Calu3 (cell line): Measurements from ENCODE around the gene CELF4. TPM values are rescaled to one million over a fixed set of nuclear protein-coding genes. Genes with fewer than 3 reads are reported as not detected.

Experiments used
- BruUV-seq: library from RNA; stranded (reverse); fragments of 400-500 nt; replicated peaks from 2 replicates; lab custom pipeline; 2021; lab: Mats Ljungman, UMichigan
- CTCF ChIA-PET: fragments of 300-600 bp; sonication (Branson Sonifier 250); formaldehyde crosslinking; loops from one replicate; lab custom pipeline; 2022; ENCODE audit warnings: antibody characterized with exemption; lab: Charles Lee
- DNase-seq: peaks from one replicate; pipeline ENCODE4 v3.0.0; 2022
- H3K27ac Mint-ChIP-seq: one replicate; pipeline ENCODE4 v1.8.0; 2022; ENCODE audit warnings: mixed read lengths; ENCODE audit not compliant: unreplicated experiment
- H3K27me3 Mint-ChIP-seq: one replicate; pipeline ENCODE4 v1.8.0; 2022; ENCODE audit warnings: mixed read lengths; ENCODE audit not compliant: unreplicated experiment
- H3K36me3 Mint-ChIP-seq: one replicate; pipeline ENCODE4 v1.8.0; 2022; ENCODE audit warnings: mild to moderate bottlenecking, moderate library complexity, mixed read lengths; ENCODE audit not compliant: insufficient read depth, unreplicated experiment
- H3K4me1 Mint-ChIP-seq: one replicate; pipeline ENCODE4 v1.8.0; 2022; ENCODE audit warnings: mild to moderate bottlenecking, low read depth, mixed read lengths; ENCODE audit not compliant: unreplicated experiment
- H3K4me3 Mint-ChIP-seq: one replicate; pipeline ENCODE4 v1.8.0; 2022; ENCODE audit warnings: mild to moderate bottlenecking, low read depth, moderate library complexity, mixed read lengths; ENCODE audit not compliant: unreplicated experiment
- H3K9me3 Mint-ChIP-seq: one replicate; pipeline ENCODE4 v1.8.0; 2022; ENCODE audit warnings: low read depth, mixed read lengths; ENCODE audit not compliant: unreplicated experiment
- intact Hi-C: fragments of 100-400 bp; cut with micrococcal nuclease; formaldehyde crosslinking; loops from one replicate; pipeline ENCODE4 v1.10.0; 2022; ENCODE audit not compliant: unreplicated experiment
- total RNA-seq: library from RNA; stranded (reverse); gene quantifications from 2 replicates; pipeline ENCODE4 v1.2.3, GENCODE V29; 2022
- TF ChIP-seq, protein P1 (sequence below): fragments of 200-600 bp; IDR thresholded peaks from one replicate; pipeline ENCODE4 v1.8.0; 2022; ENCODE audit warnings: antibody characterized with exemption; ENCODE audit not compliant: unreplicated experiment

CELF4 gene
- total RNA-seq, 1 experiment from 2014 or later: 7.8 TPM

- H3K36me3 Mint-ChIP-seq: no peaks in the 10 kb centered on the region
- no peaks in the 10 kb centered on the region for H3K9me3 Mint-ChIP-seq
- CTCF ChIA-PET: interaction anchor here (0.7 kb wide), 1 partner anchor 11 kb away, joined by 3 read pairs; no protein-coding TSS in a partner anchor
- intact Hi-C loops: no loop called here
- no peak overlapping the region for H3K4me3 Mint-ChIP-seq
- no peak for DNase-seq
- peaks cover 97% of the 10 kb centered on the region for H3K27me3 Mint-ChIP-seq
- BruUV-seq: no TSS peak
- TF ChIP-seq, protein P1, sequence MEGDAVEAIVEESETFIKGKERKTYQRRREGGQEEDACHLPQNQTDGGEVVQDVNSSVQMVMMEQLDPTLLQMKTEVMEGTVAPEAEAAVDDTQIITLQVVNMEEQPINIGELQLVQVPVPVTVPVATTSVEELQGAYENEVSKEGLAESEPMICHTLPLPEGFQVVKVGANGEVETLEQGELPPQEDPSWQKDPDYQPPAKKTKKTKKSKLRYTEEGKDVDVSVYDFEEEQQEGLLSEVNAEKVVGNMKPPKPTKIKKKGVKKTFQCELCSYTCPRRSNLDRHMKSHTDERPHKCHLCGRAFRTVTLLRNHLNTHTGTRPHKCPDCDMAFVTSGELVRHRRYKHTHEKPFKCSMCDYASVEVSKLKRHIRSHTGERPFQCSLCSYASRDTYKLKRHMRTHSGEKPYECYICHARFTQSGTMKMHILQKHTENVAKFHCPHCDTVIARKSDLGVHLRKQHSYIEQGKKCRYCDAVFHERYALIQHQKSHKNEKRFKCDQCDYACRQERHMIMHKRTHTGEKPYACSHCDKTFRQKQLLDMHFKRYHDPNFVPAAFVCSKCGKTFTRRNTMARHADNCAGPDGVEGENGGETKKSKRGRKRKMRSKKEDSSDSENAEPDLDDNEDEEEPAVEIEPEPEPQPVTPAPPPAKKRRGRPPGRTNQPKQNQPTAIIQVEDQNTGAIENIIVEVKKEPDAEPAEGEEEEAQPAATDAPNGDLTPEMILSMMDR: no peak
- no peaks in the 10 kb centered on the region for H3K4me1 Mint-ChIP-seq
- no peak overlapping the region for H3K27ac Mint-ChIP-seq
These were observed 20.9 kb downstream of the CELF4 start for GRCh38 chr18:37544713-37545112.

DNA sequence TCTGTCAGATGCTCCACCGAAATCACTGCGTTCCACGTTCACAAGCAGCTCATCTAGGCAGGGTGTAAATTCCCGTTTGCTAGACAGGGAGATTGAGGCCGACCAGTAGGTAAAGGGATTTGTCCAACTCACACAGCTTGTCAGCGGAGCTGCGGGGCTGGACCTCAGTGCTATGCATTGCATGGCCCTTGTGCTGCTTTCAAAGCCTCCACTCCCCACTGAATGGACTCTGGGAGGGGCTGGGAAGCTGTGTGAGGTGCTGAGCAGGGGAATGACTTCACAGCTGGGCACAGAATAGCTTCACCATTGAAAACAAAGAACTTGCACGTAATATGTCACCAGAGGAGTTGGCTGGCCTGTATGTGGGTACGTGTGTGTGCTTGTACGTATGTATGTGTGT is 21.4 kb downstream of the CELF4 start:
- no peaks in the 10 kb centered on the region for H3K9me3 Mint-ChIP-seq
- intact Hi-C loops: no loop called here
- CTCF ChIA-PET: interaction anchor here (0.7 kb wide), 1 partner anchor 12 kb away, joined by 3 read pairs; no protein-coding TSS in a partner anchor
- H3K4me3 Mint-ChIP-seq: no peak overlapping the region
- H3K36me3 Mint-ChIP-seq: no peaks in the 10 kb centered on the region
- BruUV-seq: no TSS peak
- DNase-seq: no peak
- TF ChIP-seq, protein P1: no peak
- H3K4me1 Mint-ChIP-seq: no peaks in the 10 kb centered on the region
- H3K27me3 Mint-ChIP-seq: peaks cover 97% of the 10 kb centered on the region
- no peak overlapping the region for H3K27ac Mint-ChIP-seq

DNA sequence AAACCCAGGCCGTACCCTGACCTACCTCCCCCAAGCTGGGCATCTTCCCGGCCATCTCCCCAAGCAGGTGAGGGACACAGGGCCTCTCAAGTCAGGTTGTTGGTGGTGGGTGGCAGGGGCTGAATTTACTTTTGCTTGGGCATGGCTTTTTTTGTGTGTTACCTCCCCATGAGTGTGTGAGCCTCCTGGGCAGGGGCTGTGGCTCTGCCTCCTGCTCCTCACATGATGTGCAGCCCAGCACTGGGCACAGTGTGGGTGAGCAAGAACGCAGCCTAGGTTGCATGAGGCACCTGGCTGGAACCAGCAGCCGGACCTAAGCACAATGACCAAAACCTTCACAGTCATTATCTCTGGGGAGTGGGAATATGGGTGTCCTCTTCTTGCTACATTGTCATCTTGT is 22.3 kb downstream of the CELF4 start:
- H3K9me3 Mint-ChIP-seq: no peaks in the 10 kb centered on the region
- no peaks in the 10 kb centered on the region for H3K4me1 Mint-ChIP-seq
- H3K36me3 Mint-ChIP-seq: no peaks in the 10 kb centered on the region
- DNase-seq: no peak
- peaks cover 100% of the 10 kb centered on the region for H3K27me3 Mint-ChIP-seq
- no peak overlapping the region for H3K4me3 Mint-ChIP-seq
- BruUV-seq: no TSS peak
- CTCF ChIA-PET: no interaction called here
- no peak overlapping the region for H3K27ac Mint-ChIP-seq
- TF ChIP-seq, protein P1: no peak
- intact Hi-C loops: no loop called here

GRCh38 chr18:37541517-37541916 is 24.1 kb downstream of the CELF4 start:
- CTCF ChIA-PET: no interaction called here
- no peak for DNase-seq
- Mint-ChIP-seq H3K36me3 (no peaks in the 10 kb centered on the region), H3K9me3 (no peaks in the 10 kb centered on the region), H3K27ac (no peak overlapping the region), H3K4me3 (no peak overlapping the region), H3K27me3 (peaks cover 100% of the 10 kb centered on the region), H3K4me1 (no peaks in the 10 kb centered on the region)
- BruUV-seq: no TSS peak
- TF ChIP-seq, protein P1: no peak
- intact Hi-C loops: no loop called here
